ENCODE results near the gene CAAP1.

DNA sequence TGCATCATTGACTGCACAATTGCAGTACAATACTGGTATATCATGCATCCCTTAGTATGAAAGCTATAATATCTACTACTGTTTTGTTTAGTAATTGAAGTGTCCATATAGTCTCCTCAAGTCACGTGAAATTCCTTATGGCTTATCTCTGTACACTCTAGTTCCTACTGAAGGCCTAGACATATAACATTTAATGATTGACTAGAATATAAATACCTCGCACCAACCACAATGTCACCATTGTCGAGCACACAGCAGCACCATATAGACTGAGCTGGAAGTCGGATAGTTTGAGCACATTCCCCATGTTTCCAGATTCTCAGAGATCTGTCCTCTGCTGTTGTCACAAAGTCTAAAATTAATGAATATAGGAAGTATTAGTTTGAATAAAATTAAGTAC lies 33.0 kb upstream of the CAAP1 start:
- TF ChIP-seq, protein P1, sequence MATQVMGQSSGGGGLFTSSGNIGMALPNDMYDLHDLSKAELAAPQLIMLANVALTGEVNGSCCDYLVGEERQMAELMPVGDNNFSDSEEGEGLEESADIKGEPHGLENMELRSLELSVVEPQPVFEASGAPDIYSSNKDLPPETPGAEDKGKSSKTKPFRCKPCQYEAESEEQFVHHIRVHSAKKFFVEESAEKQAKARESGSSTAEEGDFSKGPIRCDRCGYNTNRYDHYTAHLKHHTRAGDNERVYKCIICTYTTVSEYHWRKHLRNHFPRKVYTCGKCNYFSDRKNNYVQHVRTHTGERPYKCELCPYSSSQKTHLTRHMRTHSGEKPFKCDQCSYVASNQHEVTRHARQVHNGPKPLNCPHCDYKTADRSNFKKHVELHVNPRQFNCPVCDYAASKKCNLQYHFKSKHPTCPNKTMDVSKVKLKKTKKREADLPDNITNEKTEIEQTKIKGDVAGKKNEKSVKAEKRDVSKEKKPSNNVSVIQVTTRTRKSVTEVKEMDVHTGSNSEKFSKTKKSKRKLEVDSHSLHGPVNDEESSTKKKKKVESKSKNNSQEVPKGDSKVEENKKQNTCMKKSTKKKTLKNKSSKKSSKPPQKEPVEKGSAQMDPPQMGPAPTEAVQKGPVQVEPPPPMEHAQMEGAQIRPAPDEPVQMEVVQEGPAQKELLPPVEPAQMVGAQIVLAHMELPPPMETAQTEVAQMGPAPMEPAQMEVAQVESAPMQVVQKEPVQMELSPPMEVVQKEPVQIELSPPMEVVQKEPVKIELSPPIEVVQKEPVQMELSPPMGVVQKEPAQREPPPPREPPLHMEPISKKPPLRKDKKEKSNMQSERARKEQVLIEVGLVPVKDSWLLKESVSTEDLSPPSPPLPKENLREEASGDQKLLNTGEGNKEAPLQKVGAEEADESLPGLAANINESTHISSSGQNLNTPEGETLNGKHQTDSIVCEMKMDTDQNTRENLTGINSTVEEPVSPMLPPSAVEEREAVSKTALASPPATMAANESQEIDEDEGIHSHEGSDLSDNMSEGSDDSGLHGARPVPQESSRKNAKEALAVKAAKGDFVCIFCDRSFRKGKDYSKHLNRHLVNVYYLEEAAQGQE (IDR thresholded peaks at IDR 0.05; ENCODE audit: insufficient read depth in 1 of 2, low read depth in 2 of 2, low read length in 2 of 2): no peak
- TF ChIP-seq FOXP2 (optimal IDR thresholded peaks at IDR 0.05; ENCODE audit: borderline replicate concordance, extremely low read depth, extremely low read length, insufficient read depth): no peak

All from PFSK-1 (cell line).